Measurements from ENCODE around the gene DDX41.

DDX41 gene

GRCh38 chr5:177495243-177496060 lies 21.3 kb downstream of the DDX41 start:
- peaks cover 12% of the 10 kb centered on the region for H3K36me3 Mint-ChIP-seq
- no peak overlapping the region for H3K27ac Mint-ChIP-seq
- CTCF ChIA-PET = interaction anchor here (1.0 to 1.4 kb wide), 4 partner anchors 91 to 177 kb away, joined by 3 to 4 read pairs (median 4); no protein-coding TSS in a partner anchor
- H3K4me3 Mint-ChIP-seq = peak overlapping the region; percentile 72
- H3K9me3 Mint-ChIP-seq = no peaks in the 10 kb centered on the region
- peaks cover 31% of the 10 kb centered on the region for H3K27me3 Mint-ChIP-seq
- DNase-seq = no peak
- H3K4me1 Mint-ChIP-seq = peaks cover 36% of the 10 kb centered on the region

GRCh38 chr5:177494346-177495195 lies 22.2 kb downstream of the DDX41 start:
- peak overlapping the region; percentile 68 for H3K27ac Mint-ChIP-seq
- H3K4me3 Mint-ChIP-seq = no peak overlapping the region
- peaks cover 36% of the 10 kb centered on the region for H3K4me1 Mint-ChIP-seq
- H3K9me3 Mint-ChIP-seq = no peaks in the 10 kb centered on the region
- H3K27me3 Mint-ChIP-seq = peaks cover 22% of the 10 kb centered on the region
- peak; percentile 37 for DNase-seq
- peaks cover 15% of the 10 kb centered on the region for H3K36me3 Mint-ChIP-seq
- CTCF ChIA-PET = interaction anchor here (0.6 to 2.5 kb wide), 6 partner anchors 37 to 385 kb away, joined by 3 to 9 read pairs (median 4); no protein-coding TSS in a partner anchor

GRCh38 chr5:177493795-177494345 lies 22.9 kb downstream of the DDX41 start:
- no peaks in the 10 kb centered on the region for H3K9me3 Mint-ChIP-seq
- CTCF ChIA-PET = interaction anchor here (0.6 to 2.5 kb wide), 5 partner anchors 12 to 385 kb away, joined by 3 to 9 read pairs (median 4); no protein-coding TSS in a partner anchor
- no peak for DNase-seq
- peak overlapping the region; percentile 68 for H3K27ac Mint-ChIP-seq
- H3K4me1 Mint-ChIP-seq = peaks cover 36% of the 10 kb centered on the region
- H3K36me3 Mint-ChIP-seq = peaks cover 17% of the 10 kb centered on the region
- no peak overlapping the region for H3K4me3 Mint-ChIP-seq
- peaks cover 15% of the 10 kb centered on the region for H3K27me3 Mint-ChIP-seq

- DNase-seq = no peak
- peaks cover 27% of the 10 kb centered on the region for H3K4me1 Mint-ChIP-seq
- no peak overlapping the region for H3K27ac Mint-ChIP-seq
- H3K36me3 Mint-ChIP-seq = peaks cover 18% of the 10 kb centered on the region
- CTCF ChIA-PET = interaction anchor here (0.8 to 2.5 kb wide), 8 partner anchors 8 to 102 kb away, joined by 3 to 9 read pairs (median 4); no protein-coding TSS in a partner anchor
- H3K4me3 Mint-ChIP-seq = no peak overlapping the region
- peaks cover 4% of the 10 kb centered on the region for H3K27me3 Mint-ChIP-seq
- no peaks in the 10 kb centered on the region for H3K9me3 Mint-ChIP-seq
These were observed 23.9 kb downstream of the DDX41 start for GRCh38 chr5:177492841-177493240.

GRCh38 chr5:177491983-177492746 lies 24.6 kb downstream of the DDX41 start:
- H3K4me3 Mint-ChIP-seq = no peak overlapping the region
- no peak overlapping the region for H3K27ac Mint-ChIP-seq
- H3K9me3 Mint-ChIP-seq = no peaks in the 10 kb centered on the region
- H3K27me3 Mint-ChIP-seq = no peaks in the 10 kb centered on the region
- CTCF ChIA-PET = interaction anchor here (0.9 to 2.5 kb wide), 5 partner anchors 9 to 90 kb away, joined by 3 to 9 read pairs (median 5); no protein-coding TSS in a partner anchor
- peaks cover 25% of the 10 kb centered on the region for H3K4me1 Mint-ChIP-seq
- peaks cover 20% of the 10 kb centered on the region for H3K36me3 Mint-ChIP-seq
- no peak for DNase-seq

- H3K27ac Mint-ChIP-seq = no peak overlapping the region
- H3K9me3 Mint-ChIP-seq = no peaks in the 10 kb centered on the region
- H3K4me1 Mint-ChIP-seq = peaks cover 25% of the 10 kb centered on the region
- peaks cover 21% of the 10 kb centered on the region for H3K36me3 Mint-ChIP-seq
- H3K27me3 Mint-ChIP-seq = no peaks in the 10 kb centered on the region
- CTCF ChIA-PET = interaction anchor here (1.5 to 1.8 kb wide), 2 partner anchors 9 to 13 kb away, joined by 5 to 6 read pairs; no protein-coding TSS in a partner anchor
- peak; percentile 46 for DNase-seq
- H3K4me3 Mint-ChIP-seq = no peak overlapping the region
These were observed 25.3 kb downstream of the DDX41 start for GRCh38 chr5:177491429-177491945.

GRCh38 chr5:177490992-177491391 lies 25.8 kb downstream of the DDX41 start:
- Mint-ChIP-seq H3K36me3 (peaks cover 21% of the 10 kb centered on the region), H3K9me3 (no peaks in the 10 kb centered on the region), H3K27ac (no peak overlapping the region), H3K4me1 (peaks cover 21% of the 10 kb centered on the region), H3K4me3 (no peak overlapping the region), H3K27me3 (no peaks in the 10 kb centered on the region)
- no peak for DNase-seq
- CTCF ChIA-PET = interaction anchor here (1.8 kb wide), 1 partner anchor 13 kb away, joined by 6 read pairs; no protein-coding TSS in a partner anchor

- no peak for DNase-seq
- Mint-ChIP-seq H3K9me3 (no peaks in the 10 kb centered on the region), H3K4me1 (peaks cover 17% of the 10 kb centered on the region), H3K36me3 (peaks cover 21% of the 10 kb centered on the region), H3K4me3 (no peak overlapping the region), H3K27ac (no peak overlapping the region), H3K27me3 (no peaks in the 10 kb centered on the region)
- CTCF ChIA-PET = interaction anchor here (1.8 kb wide), 1 partner anchor 12 kb away, joined by 6 read pairs; no protein-coding TSS in a partner anchor
These were observed 26.3 kb downstream of the DDX41 start for GRCh38 chr5:177490311-177490991.

GRCh38 chr5:177489119-177489716 lies 27.5 kb downstream of the DDX41 start:
- peaks cover 21% of the 10 kb centered on the region for H3K36me3 Mint-ChIP-seq
- no peak for DNase-seq
- H3K4me1 Mint-ChIP-seq = peaks cover 10% of the 10 kb centered on the region
- no peaks in the 10 kb centered on the region for H3K9me3 Mint-ChIP-seq
- CTCF ChIA-PET = interaction anchor here (0.7 to 2.3 kb wide), 2 partner anchors 9 to 12 kb away, joined by 3 to 10 read pairs; no protein-coding TSS in a partner anchor
- no peak overlapping the region for H3K4me3 Mint-ChIP-seq
- H3K27me3 Mint-ChIP-seq = no peaks in the 10 kb centered on the region
- H3K27ac Mint-ChIP-seq = no peak overlapping the region

GRCh38 chr5:177487975-177488374 lies 28.8 kb downstream of the DDX41 start:
- no peaks in the 10 kb centered on the region for H3K4me1 Mint-ChIP-seq
- H3K27ac Mint-ChIP-seq = no peak overlapping the region
- H3K9me3 Mint-ChIP-seq = no peaks in the 10 kb centered on the region
- H3K36me3 Mint-ChIP-seq = peaks cover 18% of the 10 kb centered on the region
- H3K27me3 Mint-ChIP-seq = no peaks in the 10 kb centered on the region
- DNase-seq = no peak
- no peak overlapping the region for H3K4me3 Mint-ChIP-seq
- CTCF ChIA-PET = interaction anchor here (0.5 to 2.3 kb wide), 3 partner anchors 11 to 95 kb away, joined by 3 to 10 read pairs (median 4); no protein-coding TSS in a partner anchor

GRCh38 chr5:177487144-177487543 lies 29.6 kb downstream of the DDX41 start:
- Mint-ChIP-seq H3K4me3 (no peak overlapping the region), H3K9me3 (no peaks in the 10 kb centered on the region), H3K36me3 (peaks cover 15% of the 10 kb centered on the region), H3K4me1 (no peaks in the 10 kb centered on the region), H3K27me3 (no peaks in the 10 kb centered on the region), H3K27ac (no peak overlapping the region)
- DNase-seq = no peak
- CTCF ChIA-PET = interaction anchor here (1.8 kb wide), 1 partner anchor 10 kb away, joined by 4 read pairs; no protein-coding TSS in a partner anchor

GRCh38 chr5:177486256-177486655 lies 30.5 kb downstream of the DDX41 start:
- no peak for DNase-seq
- Mint-ChIP-seq H3K9me3 (no peaks in the 10 kb centered on the region), H3K27me3 (no peaks in the 10 kb centered on the region), H3K4me1 (no peaks in the 10 kb centered on the region), H3K36me3 (peaks cover 13% of the 10 kb centered on the region), H3K4me3 (no peak overlapping the region), H3K27ac (no peak overlapping the region)
- CTCF ChIA-PET = no interaction called here

All from activated naive CD4-positive, alpha-beta T cell treated with anti-CD3 and anti-CD28 coated beads, Interleukin-2, amount 10 ng/mL, durations not matched to agents 7 days and 5 days (primary cell).